ENCODE data around the gene HAO2.
"Not testable (repeated sequence)": the region's sequence is repeated elsewhere in the genome, so short reads cannot be mapped to it uniquely, and the experiment has no call there.

The HAO2 gene

DNA sequence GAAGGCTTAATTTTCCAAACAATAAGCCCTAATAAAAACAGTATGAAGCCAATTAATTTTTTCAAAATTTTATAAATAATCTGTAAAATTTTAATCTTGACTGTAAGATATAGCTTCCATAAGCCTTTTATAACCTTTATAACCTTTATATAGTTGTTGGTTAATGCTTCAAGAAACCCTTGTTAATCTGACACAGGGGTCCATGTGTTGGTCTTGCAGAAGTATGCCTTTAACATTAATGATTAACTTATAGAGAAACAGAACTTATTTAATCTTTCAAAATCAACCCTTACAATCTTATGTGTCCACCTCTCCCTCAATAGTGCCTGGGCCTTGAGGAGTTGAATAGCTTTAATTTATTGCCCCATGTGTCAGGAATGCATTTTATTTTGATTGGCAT lies 23.2 kb upstream of the HAO2 start:
- DNase-seq (ENCODE audit: low read depth): no peak

- peak; percentile 14 for DNase-seq (ENCODE audit: low read depth)
Observed at GRCh38 chr1:119347858-119348257, 20.7 kb upstream of the HAO2 start.

GRCh38 chr1:119348941-119349340 lies 19.6 kb upstream of the HAO2 start:
- DNase-seq (ENCODE audit: low read depth): no peak

GRCh38 chr1:119350866-119351265 lies 17.7 kb upstream of the HAO2 start:
- DNase-seq (ENCODE audit: low read depth): not testable (repeated sequence)

GRCh38 chr1:119351997-119352396 lies 16.6 kb upstream of the HAO2 start:
- DNase-seq (ENCODE audit: low read depth): no peak

DNA sequence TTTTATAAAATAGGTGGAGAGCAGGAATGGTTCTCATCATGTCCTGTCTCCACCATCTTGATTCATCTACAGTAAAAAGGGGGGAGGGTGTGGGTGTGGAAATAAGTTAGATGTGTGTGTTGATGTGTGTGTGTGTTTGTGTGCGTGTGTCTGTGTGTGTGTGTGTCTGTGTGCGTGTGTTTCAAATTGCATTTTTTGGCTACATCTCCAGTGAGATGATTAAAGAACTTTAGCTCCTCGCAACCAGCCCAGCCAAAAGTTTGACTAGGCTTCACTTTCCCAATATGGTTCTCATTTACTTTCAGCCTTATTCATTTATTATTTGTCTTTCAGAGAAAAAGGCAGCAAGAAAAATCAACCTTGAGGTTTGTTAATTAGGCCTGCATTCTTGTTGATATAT lies 14.7 kb upstream of the HAO2 start:
- DNase-seq (ENCODE audit: low read depth): no peak

DNA sequence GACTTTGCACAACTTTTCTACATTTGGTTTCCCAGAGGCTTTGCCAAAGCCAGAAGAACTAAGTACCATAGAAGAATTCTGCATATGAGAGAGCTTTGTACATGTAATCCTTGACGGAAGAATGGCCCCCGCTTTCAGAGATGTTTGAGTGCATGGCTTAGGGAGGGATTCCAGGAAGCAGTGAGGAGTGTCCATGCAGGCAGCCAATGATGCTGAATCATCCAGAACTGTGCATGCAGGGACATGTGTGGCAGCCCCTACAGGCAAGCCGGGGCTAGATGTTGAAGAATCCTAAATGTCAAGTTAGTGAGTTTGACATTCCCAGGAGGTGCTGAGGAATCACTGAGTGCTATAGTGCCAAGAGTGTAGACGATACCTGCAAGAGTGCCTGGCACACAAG lies 9.9 kb upstream of the HAO2 start:
- DNase-seq (ENCODE audit: low read depth): no peak

GRCh38 chr1:119359730-119360129 lies 8.9 kb upstream of the HAO2 start:
- no peak for DNase-seq (ENCODE audit: low read depth)

DNA sequence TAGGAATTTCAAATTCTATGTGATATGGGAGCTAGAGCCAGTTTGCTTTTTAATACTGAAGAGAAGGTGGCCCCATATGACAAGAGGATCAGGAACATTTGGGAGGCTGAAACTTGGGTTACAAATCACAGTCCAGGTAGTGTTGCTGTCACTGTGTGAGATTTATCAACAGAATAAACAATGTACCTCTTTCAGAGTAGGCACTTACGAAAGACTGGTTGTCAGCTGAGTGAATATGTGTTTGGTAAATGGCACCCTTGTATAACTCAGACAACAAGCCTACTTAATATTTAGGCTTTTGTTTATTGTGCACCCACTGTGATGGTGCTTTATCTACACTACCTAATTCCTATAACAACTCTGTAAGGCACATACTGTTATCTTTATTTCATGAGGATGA lies 7.4 kb upstream of the HAO2 start:
- DNase-seq (ENCODE audit: low read depth): no peak

DNA sequence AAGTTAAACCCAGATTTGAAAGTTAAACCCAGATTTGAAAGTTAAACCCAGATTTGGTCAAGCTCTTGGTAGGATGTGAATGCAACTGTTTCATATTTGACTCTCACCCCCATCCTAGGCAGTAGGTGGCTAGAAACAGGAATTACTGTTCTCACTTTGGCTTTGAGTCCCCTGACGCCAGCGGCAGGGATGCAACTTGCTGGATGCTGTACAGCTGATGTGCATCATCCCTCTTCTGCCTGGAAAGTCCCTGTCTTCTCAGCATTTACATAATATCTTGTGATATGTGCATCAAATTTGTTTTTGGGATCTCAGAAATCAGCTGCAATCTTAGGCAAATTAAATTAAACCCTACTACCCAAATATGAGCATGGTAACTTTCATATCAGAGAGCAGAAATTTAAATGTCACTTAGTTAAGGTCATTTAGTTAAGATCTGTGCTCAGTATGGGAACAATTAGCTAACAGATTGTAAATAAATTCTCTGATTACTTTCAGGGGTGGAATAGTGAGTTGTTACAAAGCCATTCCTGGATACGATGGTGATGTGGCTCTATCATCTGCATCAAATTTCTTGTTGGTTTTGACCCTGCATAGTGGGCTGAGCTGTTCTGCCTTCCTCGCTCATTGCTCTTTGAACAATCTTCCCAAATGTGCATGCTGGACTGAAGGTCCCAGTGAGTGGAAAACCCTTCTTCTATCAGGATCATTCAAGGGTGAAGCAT lies 6.8 kb upstream of the HAO2 start:
- no peak for DNase-seq (ENCODE audit: low read depth)

GRCh38 chr1:119363162-119363561 lies 5.4 kb upstream of the HAO2 start:
- DNase-seq (ENCODE audit: low read depth): no peak

DNA sequence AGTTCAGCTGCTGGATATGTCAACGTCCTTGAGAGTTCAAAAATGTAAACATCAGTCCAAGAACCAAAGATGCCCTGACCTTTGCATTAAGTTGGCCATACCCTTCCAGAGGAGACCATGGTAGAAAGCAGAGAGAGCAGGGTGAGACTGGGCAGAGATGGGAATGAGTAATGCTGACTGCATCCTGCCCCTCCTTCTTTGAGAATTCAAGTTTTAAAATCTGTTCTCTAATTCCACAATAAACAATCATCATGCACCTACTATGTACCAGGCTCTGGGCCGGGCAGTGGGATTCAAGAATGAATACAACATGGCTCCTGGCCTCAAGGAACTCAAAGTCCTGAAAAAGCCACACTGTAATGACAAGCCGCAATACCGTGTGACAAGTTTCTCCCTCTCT lies 3.9 kb upstream of the HAO2 start:
- DNase-seq (ENCODE audit: low read depth): no peak

- no peak for DNase-seq (ENCODE audit: low read depth)
Observed at GRCh38 chr1:119366424-119366823, 2.2 kb upstream of the HAO2 start.

DNA sequence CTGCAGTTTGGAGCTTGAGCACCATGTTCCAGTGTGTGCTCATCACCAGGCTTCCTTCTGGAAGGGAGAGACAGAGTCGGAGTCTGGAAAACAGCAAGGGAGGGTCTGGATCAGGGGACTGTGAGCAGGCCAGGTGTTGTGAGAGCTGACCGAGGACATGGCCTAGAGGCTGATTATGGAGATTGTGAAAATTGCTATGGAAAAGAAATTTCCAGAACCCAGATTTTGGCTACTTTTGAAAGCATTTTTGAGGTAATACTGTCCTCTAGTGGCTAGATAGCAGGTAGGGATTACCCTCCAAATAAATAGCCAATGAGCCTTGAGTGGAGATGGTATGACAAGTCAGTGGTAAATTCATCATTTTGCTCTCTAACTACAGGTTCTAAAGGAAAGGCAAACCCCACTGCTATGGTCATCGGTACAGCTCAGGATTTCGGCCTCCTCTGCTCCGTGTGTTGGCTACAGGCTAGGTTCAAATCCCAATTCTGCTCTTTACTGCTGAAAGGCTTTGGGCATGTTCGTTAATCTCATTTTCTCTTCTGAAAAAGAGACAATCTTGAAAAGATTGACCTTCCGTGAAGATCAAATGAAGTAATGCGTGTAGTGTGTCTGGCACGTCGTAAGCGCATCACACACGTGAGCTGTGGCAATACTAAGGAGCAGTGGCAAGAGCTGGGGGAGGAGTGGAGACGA lies 1.0 kb upstream of the HAO2 start:
- DNase-seq (ENCODE audit: low read depth): peak; percentile 9

- DNase-seq (ENCODE audit: low read depth): no peak
Observed at GRCh38 chr1:119370748-119371147, 2.2 kb downstream of the HAO2 start.

DNA sequence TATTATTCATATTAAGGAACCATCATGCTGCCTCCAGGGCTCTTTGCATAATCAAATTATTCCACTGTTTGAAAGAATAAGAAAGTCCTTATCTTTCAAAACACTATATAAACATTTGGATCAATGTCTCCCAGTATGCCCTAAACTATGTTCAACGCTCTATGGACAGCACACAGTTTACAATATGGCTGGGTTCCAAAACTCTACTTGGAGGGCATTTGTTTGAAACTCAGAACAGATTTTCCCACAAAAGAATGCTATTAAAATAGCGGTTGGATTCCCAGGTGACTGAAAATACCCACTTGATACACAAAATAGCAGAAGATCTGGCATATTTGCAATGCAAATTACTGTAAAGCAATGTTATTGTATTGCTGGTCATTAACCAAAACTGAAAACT lies 3.2 kb downstream of the HAO2 start:
- DNase-seq (ENCODE audit: low read depth): no peak

- no peak for DNase-seq (ENCODE audit: low read depth)
Observed at GRCh38 chr1:119372503-119373086, 4.0 kb downstream of the HAO2 start.

- DNase-seq (ENCODE audit: low read depth): no peak
Observed at GRCh38 chr1:119373465-119373864, 4.9 kb downstream of the HAO2 start.

- no peak for DNase-seq (ENCODE audit: low read depth)
Observed at GRCh38 chr1:119374208-119374874, 5.8 kb downstream of the HAO2 start.

GRCh38 chr1:119375366-119375765 lies 6.8 kb downstream of the HAO2 start:
- no peak for DNase-seq (ENCODE audit: low read depth)

DNA sequence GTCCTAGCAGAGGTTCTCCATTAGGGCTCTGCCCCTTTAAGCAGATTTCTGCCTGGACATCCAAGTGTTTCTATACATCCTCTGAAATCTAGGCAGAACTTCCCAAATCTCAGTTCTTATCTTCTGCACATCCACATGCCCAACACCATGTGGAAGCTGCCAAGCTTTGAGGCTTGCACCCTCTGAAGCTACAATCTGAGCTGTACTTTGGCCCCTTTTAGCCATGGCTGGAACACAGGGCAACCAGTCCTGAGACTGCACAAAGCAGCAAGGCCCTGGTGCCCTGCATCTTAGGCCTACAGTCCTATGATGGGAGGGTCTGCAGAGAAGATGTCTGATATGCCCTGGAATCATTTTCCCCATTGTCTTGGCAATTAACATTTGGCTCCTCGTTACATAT lies 8.0 kb downstream of the HAO2 start:
- DNase-seq (ENCODE audit: low read depth): no peak

DNA sequence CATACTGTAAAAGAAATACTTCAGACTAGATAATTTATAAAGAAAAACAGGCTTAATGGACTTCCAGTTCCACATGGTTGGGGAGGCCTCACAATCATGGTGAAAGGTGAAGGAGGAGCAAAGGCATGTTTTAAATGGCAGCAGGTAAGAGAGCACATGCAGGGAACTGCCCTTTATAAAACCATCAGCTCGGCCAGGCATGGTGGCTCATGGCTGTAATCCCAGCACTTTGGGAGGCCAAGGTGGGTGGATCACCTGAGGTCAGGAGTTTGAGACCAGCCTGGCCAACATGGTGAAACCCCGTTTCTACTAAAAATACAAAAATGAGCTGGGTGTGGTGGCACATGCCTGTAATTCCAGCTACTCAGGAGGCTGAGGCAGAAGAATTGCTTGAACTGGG lies 9.0 kb downstream of the HAO2 start:
- not testable (repeated sequence) for DNase-seq (ENCODE audit: low read depth)

DNA sequence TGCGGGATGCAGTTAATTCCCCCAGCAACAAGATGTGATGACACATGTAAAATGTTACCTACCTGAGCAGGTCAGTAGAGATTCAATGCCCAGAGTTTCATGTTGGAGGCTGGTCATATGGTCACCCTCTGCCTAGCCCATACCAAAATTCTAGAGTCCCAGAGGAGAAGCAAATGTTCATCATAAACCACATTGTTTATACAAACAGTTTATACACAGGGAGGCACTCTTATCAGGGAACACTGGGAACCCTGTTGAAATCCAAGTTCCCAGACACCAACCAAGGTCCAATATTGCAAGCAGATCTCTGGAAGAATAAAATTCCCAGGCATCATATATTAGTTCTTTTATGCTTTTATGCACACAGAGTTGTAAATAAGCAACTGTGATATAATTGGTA lies 10.5 kb downstream of the HAO2 start:
- no peak for DNase-seq (ENCODE audit: low read depth)
